Peyer's patch (tissue), 4 donors: Measurements from ENCODE around the gene ZNF354C. TPM values are rescaled to one million over a fixed set of nuclear protein-coding genes. Genes with fewer than 3 reads are reported as not detected.

Experiments
- DNase-seq, 3 donors: peaks; one replicate each; pipeline ENCODE4 v3.0.0-alpha.2; 2017 to 2019
- H3K27ac ChIP-seq, 4 donors: fragments of 200-600 bp; sonication (generic); one replicate each; pipeline ENCODE4 v1.5.1; 2016 to 2019
- H3K27me3 ChIP-seq, 2 donors: fragments of 200-600 bp; sonication (generic); one replicate each; pipeline ENCODE4 v1.5.1; 2019
- H3K36me3 ChIP-seq, 3 donors: fragments of 200-600 bp; sonication (generic); one replicate each; pipeline ENCODE4 v1.5.1; 2016 to 2019
- H3K4me1 ChIP-seq, 4 donors: fragments of 200-600 bp; sonication (generic); one replicate each; pipeline ENCODE4 v1.5.1; 2016 to 2019
- H3K4me3 ChIP-seq, 4 donors: fragments of 200-600 bp; sonication (generic); 1 replicate in 3 of 4; 2 replicates in 1 of 4; pipeline ENCODE4 v1.5.1; 2016 to 2019; ENCODE audit warnings: mild to moderate bottlenecking in 1 of 4
- H3K9me3 ChIP-seq, 4 donors: fragments of 200-600 bp; sonication (generic); one replicate each; pipeline ENCODE4 v1.5.1; 2016 to 2019; ENCODE audit warnings: mild to moderate bottlenecking in 1 of 4
- POLR2A ChIP-seq, 2 donors: fragments of 450-650 bp; IDR thresholded peaks; one replicate each; pipeline ENCODE4 v1.5.1; 2017; ENCODE audit warnings: antibody characterized with exemption in 2 of 2, mild to moderate bottlenecking in 2 of 2, moderate library complexity in 2 of 2
- total RNA-seq, 4 donors: library from RNA; depleted of rRNA; stranded (reverse); fragments of >200 nt; gene quantifications; one replicate each; pipeline ENCODE4 v1.1.0, GENCODE V29; 2016
- TF ChIP-seq, protein P1 (sequence below), 6 experiments: fragments of 450-650 bp in 4 of 6; fragments of 200-600 bp in 2 of 6; sonication (generic) in 1 of 6; IDR thresholded peaks; one replicate each; pipeline ENCODE4 v1.5.1; 2017 to 2019; ENCODE audit warnings: antibody characterized with exemption in 6 of 6, mild to moderate bottlenecking in 3 of 6, moderate library complexity in 1 of 6

Gene ZNF354C
- total RNA-seq, 4 donors from 2014 or later, result 2.0 to 5.8 (median 2.7) TPM

DNA sequence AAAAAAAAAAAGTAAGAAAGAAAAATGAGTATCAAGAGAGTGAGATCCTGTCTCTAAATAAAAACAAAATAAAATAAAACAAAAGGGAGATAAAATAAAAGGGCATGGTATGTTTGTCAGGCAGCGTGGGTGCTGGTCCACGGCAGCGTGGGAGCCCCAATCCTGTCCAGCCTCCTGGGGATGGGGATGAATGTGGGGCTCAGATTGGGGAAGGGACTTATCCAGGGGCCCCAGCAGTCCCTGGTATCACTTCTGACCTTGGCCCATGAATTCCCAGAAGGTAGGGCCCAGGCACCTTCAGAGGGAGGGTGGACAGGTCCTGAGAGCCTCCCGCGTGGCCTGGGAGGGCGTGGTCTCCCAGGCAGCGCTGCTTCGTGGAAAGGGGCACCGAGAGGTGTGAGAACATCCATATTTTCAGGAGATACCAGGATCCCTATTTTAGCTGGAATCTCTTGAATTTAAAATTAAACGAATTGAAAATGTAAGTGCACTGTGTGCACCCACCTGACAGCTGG lies 71.2 kb downstream of the ZNF354C start:
- H3K9me3 ChIP-seq, result peaks cover 0 to 2% (median 0%) of the 10 kb centered on the region in 4 donors
- H3K4me1 ChIP-seq, result no peaks in the 10 kb centered on the region
- H3K36me3 ChIP-seq, result no peaks in the 10 kb centered on the region
- H3K4me3 ChIP-seq, result no peak overlapping the region
- H3K27ac ChIP-seq, result no peak overlapping the region
- H3K27me3 ChIP-seq, result no peaks in the 10 kb centered on the region
- DNase-seq, result no peak
- TF ChIP-seq POLR2A (IDR thresholded peaks at IDR 0.05), result no peak
- TF ChIP-seq, protein P1, sequence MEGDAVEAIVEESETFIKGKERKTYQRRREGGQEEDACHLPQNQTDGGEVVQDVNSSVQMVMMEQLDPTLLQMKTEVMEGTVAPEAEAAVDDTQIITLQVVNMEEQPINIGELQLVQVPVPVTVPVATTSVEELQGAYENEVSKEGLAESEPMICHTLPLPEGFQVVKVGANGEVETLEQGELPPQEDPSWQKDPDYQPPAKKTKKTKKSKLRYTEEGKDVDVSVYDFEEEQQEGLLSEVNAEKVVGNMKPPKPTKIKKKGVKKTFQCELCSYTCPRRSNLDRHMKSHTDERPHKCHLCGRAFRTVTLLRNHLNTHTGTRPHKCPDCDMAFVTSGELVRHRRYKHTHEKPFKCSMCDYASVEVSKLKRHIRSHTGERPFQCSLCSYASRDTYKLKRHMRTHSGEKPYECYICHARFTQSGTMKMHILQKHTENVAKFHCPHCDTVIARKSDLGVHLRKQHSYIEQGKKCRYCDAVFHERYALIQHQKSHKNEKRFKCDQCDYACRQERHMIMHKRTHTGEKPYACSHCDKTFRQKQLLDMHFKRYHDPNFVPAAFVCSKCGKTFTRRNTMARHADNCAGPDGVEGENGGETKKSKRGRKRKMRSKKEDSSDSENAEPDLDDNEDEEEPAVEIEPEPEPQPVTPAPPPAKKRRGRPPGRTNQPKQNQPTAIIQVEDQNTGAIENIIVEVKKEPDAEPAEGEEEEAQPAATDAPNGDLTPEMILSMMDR (IDR thresholded peaks at IDR 0.05), result no peak

DNA sequence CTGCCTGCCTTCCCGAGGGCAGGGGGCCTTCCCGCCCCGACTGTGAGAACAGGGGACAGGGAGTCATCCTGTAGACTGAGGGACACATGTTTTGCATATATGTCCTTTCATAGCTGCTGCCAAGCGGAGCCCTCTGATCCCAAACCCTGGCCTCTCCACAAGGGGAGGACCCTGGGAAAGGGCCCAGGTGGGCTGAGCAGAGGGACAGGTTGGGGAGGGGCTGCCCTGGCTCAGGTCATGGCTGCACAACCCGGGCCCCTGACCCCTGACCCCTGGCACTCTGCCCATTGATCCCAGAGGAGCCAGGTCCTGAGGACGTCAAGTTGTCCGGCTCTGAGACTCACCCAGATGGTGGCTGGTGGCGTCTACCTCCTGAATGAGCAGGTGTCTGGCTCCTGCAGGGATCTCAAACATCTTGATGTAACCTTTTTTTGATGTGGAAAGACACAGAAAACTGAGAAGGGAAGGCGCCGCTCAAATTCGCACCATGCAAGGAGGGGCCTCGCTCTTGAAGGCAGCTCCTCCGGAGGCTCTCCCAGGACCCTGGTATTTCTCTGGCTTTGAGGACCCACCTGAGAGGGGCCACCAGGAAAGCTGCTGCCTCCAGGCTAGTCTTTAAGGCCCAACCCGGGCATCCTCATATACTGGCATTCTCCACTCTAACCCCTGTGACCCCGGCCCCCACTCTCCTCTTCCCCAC lies 71.9 kb downstream of the ZNF354C start:
- H3K4me1 ChIP-seq, result no peaks in the 10 kb centered on the region
- no peak for DNase-seq
- TF ChIP-seq, protein P1 (IDR thresholded peaks at IDR 0.05), result no peak
- TF ChIP-seq POLR2A (IDR thresholded peaks at IDR 0.05), result no peak
- H3K27ac ChIP-seq, result no peak overlapping the region
- no peaks in the 10 kb centered on the region for H3K36me3 ChIP-seq
- H3K4me3 ChIP-seq, result no peak overlapping the region
- H3K27me3 ChIP-seq, result no peaks in the 10 kb centered on the region
- H3K9me3 ChIP-seq, result peaks cover 0 to 2% (median 0%) of the 10 kb centered on the region in 4 donors

DNA sequence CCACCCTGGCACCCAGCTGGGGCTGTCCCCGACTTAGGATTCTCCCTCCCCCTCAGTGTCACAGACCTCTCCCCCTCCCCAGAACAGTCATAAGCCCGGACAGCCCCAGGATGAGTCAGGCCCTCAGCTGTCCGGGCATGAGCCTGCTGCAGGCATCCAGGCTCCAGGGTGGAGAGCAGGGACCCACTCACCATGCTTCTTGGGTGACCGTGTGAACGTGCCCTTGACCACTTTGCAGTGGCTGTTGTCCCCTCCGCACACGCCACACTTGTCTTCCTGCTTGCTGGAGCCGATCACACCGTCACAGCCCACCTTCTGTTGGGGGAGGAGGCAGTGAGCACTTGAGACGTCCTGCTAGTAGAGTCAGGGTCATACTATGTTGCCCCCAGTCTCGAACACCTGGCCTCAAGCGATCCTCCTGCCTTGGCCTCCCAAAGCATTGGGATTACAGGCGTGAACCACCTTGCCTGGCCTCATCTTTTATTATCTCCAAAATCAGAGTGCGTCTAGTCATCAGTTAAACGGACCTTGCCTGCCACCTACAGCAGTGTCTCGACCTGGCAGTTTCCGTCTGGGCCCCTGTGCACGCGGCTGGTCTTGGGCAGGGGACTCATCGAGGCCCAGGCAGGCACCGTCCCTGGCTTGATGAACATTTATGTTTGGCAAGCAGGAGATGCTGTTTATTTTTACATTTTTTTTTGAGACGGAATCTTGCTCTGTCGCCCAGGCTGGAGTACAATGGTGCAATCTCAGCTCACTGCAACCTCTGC lies 72.6 kb downstream of the ZNF354C start:
- H3K9me3 ChIP-seq, result peaks cover 0 to 2% (median 0%) of the 10 kb centered on the region in 4 donors
- no peaks in the 10 kb centered on the region for H3K4me1 ChIP-seq
- no peak overlapping the region for H3K27ac ChIP-seq
- no peak for DNase-seq
- no peaks in the 10 kb centered on the region for H3K27me3 ChIP-seq
- no peaks in the 10 kb centered on the region for H3K36me3 ChIP-seq
- no peak for TF ChIP-seq POLR2A (IDR thresholded peaks at IDR 0.05)
- TF ChIP-seq, protein P1 (IDR thresholded peaks at IDR 0.05), result no peak
- H3K4me3 ChIP-seq, result no peak overlapping the region

Other genes starting within 250 kb of the ZNF354C start
- 10 to 100 TPM; 10.5 to 38.0 (median 28.4) TPM for gene ZNF354B, start 200.4 kb upstream of the ZNF354C start, total RNA-seq
- 1 to 10 TPM in 1 of 4 donors, under 1 TPM in 2, not detected in 1; 0.70 to 7.4 (median 0.80) TPM for gene ZFP2, start 164.5 kb upstream of the ZNF354C start, total RNA-seq
- gene ZNF454, start 119.2 kb upstream of the ZNF354C start, total RNA-seq, result 1 to 10 TPM in 3 of 4 donors, not detected in 1; 1.4 to 9.9 (median 2.1) TPM
- not detected for gene GRM6, start 65.1 kb upstream of the ZNF354C start, total RNA-seq
- 10 to 100 TPM in 1 of 4 donors, 1 to 10 TPM in 3; 3.2 to 28.1 (median 6.2) TPM for gene ZNF879, start 36.6 kb upstream of the ZNF354C start, total RNA-seq